Measurements from ENCODE around the gene RNF166.

GRCh38 chr16:88712362-88712979, 6.3 kb upstream of the RNF166 start:
- TF ChIP-seq POLR2A (IDR thresholded peaks at IDR 0.05): no peak
- no peak for TF ChIP-seq CTCF (IDR thresholded peaks at IDR 0.05)
